NCI-H82 (cell line): Measurements from ENCODE around the gene DEFB121.
A peak's percentile ranks its signal among the peaks of the same experiment; 100 is the strongest.
"Not testable (repeated sequence)": the region's sequence is repeated elsewhere in the genome, so short reads cannot be mapped to it uniquely, and the experiment has no call there.

Experiments
- DNase-seq: peaks from one replicate; lab custom pipeline; 2025; lab: John Stamatoyannopoulos, UW

DEFB121 gene

DNA sequence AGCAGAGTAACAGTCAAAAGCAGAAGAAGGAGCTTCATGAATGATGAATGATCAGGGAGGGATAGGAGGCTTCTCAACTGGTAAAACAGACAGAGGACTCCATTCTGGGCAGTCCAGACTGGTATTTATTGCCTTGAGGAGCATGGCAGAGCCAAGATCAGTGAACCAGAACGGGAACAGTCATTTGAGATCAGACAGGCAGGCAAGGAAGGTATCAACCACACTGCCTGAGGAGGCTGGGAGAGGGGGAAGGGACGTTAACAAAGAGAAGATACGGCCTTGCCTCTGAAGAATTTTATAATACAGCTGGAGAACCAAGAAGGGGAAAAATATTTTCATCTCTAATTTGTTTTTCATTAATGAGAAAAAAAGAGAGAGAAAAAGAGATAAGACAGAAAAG is at the start of gene DEFB121:
Gene DEFB121 (minus strand): TSS at position 101 of the 400 bp plus-strand sequence. CDS start 63 bp downstream, at position 38.
- no peak for DNase-seq

- DNase-seq = no peak
Observed at GRCh38 chr20:31454361-31454760, 48.3 kb upstream of the DEFB121 start.

GRCh38 chr20:31452575-31452974 is 46.6 kb upstream of the DEFB121 start:
- DNase-seq = no peak

DNA sequence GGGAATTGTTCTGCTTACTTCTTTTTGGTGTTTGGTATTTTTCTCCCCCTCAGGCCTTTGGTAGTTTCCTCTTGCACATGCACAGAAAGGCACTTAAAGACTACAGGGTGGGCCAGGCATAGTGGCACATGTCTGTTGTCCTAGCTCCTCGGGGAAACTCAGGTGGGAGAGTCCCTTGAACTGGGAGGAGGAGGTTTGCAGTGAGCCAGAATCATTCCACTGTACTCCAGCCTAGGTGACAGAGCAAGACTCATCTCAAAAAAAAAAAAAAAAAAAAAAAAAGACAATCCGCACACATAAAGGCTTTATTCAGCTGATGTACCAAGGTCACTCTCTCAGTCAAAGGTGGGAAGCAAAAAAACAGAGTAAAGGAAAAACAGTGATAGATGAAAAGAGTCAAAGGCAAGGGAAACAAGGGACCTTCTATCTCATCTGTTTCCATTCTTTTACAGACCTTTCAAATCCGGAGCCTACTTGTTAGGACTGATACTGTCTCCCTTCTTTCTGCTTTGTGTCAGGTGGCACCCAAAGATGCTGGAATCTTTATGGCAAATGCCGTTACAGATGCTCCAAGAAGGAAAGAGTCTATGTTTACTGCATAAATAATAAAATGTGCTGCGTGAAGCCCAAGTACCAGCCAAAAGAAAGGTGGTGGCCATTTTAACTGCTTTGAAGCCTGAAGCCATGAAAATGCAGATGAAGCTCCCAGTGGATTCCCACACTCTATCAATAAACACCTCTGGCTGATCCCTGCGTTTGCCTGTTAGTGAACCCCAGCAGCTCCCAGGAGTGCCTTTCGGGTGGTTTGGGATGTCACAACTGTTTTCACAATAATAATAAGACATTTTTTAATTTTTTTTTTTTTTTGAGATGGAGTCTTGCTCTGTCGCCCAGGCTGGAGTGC is 43.7 kb upstream of the DEFB121 start:
- no peak for DNase-seq

- no peak for DNase-seq
Observed at GRCh38 chr20:31446084-31446819, 40.2 kb upstream of the DEFB121 start.

- no peak for DNase-seq
Observed at GRCh38 chr20:31440012-31440659, 34.1 kb upstream of the DEFB121 start, which contains the start of gene DEFB123. DEFB123 (plus strand) TSS chr20:31440632; CDS start chr20:31440699, 67 bp downstream.

- peak; percentile 10 for DNase-seq
Observed at GRCh38 chr20:31430568-31431115, 24.6 kb upstream of the DEFB121 start.

- DNase-seq = not testable (repeated sequence)
Observed at GRCh38 chr20:31427576-31427975, 21.6 kb upstream of the DEFB121 start.

- DNase-seq = not testable (repeated sequence)
Observed at GRCh38 chr20:31426891-31427551, 21.0 kb upstream of the DEFB121 start.

DNA sequence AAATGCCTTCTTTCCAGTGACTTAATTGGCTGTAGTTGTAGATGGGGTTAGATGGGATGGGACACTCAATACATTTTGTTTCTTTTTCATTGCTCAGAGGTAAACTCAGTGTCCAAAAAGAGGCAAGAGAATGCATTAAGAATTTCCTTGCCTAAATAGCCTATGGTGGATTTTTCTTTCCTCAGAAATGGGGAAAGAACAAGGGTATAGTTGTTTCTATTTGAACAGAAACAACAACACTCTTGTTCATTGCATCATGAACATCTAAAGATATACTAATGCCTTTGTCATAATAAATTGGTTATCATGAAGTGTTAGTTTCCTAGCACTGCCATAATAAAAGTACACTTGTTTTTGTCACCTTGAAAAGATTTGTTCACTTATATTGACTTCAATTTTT is 19.8 kb upstream of the DEFB121 start:
- no peak for DNase-seq

GRCh38 chr20:31418307-31418706 is 12.3 kb upstream of the DEFB121 start:
- no peak for DNase-seq

GRCh38 chr20:31415653-31416052 is 9.6 kb upstream of the DEFB121 start:
- DNase-seq = no peak

GRCh38 chr20:31414381-31414780 is 8.4 kb upstream of the DEFB121 start:
- no peak for DNase-seq

GRCh38 chr20:31410011-31410410 is 4.0 kb upstream of the DEFB121 start:
- no peak for DNase-seq

GRCh38 chr20:31403886-31404285 is 2.1 kb downstream of the DEFB121 start:
- DNase-seq = no peak

GRCh38 chr20:31394900-31395299 is 11.1 kb downstream of the DEFB121 start:
- DNase-seq = no peak

DNA sequence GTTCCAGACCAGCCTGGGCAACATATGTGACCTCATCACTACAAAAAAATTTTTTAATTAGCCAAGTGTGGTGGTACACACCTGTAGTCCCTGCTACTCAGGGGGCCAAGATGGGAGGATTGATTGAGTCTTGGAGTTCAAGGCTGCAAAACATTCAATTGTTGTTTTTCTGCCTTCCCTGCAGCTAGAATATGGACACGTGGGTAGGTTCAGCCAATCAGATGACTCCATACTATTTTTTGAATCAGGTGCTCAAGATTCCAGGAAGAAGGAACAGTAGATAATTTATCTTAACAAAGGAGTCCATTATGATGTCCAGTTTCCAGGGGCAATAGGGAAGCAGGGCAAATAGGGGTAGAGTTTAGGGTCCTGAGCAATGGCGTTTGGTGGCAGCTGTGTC is 13.2 kb downstream of the DEFB121 start:
- no peak for DNase-seq

- DNase-seq = no peak
Observed at GRCh38 chr20:31390490-31390889, 15.5 kb downstream of the DEFB121 start, which contains the start of gene DEFB119. DEFB119 (minus strand) TSS chr20:31390590; CDS start chr20:31390483, 107 bp downstream.

DNA sequence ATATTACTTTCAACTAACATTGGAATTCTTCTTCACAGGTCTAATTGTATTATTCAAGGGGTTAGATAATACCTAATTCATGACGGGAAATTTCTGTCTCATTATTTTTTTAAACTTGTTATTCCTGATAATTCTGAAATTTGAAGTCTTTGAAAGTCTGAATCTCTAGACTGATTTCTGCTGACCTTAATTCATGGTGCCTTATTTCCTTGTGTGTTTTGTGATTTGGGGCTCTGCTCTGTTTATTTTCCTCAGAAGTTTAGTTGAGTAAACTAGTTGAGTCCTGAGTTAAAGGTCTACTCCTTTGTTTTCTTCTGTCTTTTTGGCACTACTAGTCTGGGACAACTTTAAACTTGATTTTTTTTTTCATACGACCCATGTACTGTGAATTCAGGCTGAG is 31.7 kb downstream of the DEFB121 start:
- DNase-seq = no peak

DNA sequence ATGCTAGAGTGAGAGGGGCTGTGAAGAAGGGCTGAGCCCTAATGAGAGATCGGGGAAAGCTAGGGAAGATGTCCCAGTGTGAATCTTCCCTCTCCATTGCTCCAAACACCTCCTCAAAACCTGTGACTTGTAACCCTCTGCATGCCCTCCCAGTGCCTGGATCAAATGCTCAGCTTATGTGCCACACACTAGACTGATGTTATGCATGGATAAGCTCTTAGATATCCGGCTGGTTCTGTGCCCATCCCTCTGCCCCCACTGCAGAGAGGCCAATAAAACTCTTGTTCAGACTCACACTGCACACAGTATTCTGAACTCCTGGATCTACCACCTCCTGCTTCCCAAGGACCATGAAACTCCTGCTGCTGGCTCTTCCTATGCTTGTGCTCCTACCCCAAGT is 37.7 kb downstream of the DEFB121 start, which contains the start of gene DEFB118:
Gene DEFB118 (plus strand): TSS at position 301 of the 400 bp plus-strand sequence. CDS start 50 bp downstream, at position 351.
- DNase-seq = no peak

DNA sequence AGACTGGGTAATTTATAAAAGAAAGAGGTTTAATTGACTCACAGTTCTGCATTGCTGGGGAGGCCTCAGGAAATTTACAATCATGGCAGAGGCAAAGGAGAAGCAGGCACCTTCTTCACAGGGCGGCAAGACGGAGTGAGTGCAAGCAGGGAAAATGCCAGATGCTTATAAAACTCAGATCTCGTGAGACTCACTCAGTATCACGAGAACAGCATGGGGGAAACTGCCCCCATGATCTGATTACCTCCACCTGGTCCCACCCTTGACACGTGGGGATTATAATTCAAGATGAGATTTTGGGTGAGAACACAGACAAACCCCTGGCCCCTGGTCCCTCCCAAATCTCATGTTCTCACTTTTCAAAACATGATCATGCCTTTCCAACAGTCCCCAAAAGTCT is 41.7 kb downstream of the DEFB121 start:
- DNase-seq = not testable (repeated sequence)
